Activated naive CD8-positive, alpha-beta T cell treated with anti-CD3 and anti-CD28 coated beads, Interleukin-2, amount 50 U/mL, for 24 hours (primary cell): ENCODE measurements around the gene SLC39A3.
A peak's percentile ranks its signal among the peaks of the same experiment; 100 is the strongest.

ENCODE experiments used
- ATAC-seq: fragments of 150-1000 bp; cut with Tn5 transposase; one replicate; pipeline ENCODE4 v1.10.0; 2021
- DNase-seq: peaks from one replicate; pipeline ENCODE4 v3.0.0; 2021
- H3K27ac Mint-ChIP-seq: one replicate; pipeline ENCODE4 v1.8.0; 2021; ENCODE audit warnings: mild to moderate bottlenecking, mixed read lengths
- H3K27me3 Mint-ChIP-seq: one replicate; pipeline ENCODE4 v1.8.0; 2021; ENCODE audit warnings: mixed read lengths
- H3K36me3 Mint-ChIP-seq: one replicate; pipeline ENCODE4 v1.8.0; 2021; ENCODE audit warnings: low read depth, mixed read lengths
- H3K4me1 Mint-ChIP-seq: one replicate; pipeline ENCODE4 v1.8.0; 2021; ENCODE audit warnings: mixed read lengths
- H3K4me3 Mint-ChIP-seq: one replicate; pipeline ENCODE4 v1.8.0; 2021; ENCODE audit warnings: mild to moderate bottlenecking, moderate library complexity, mixed read lengths
- H3K9me3 Mint-ChIP-seq: one replicate; pipeline ENCODE4 v1.8.0; 2021; ENCODE audit warnings: mixed read lengths

The SLC39A3 gene

DNA sequence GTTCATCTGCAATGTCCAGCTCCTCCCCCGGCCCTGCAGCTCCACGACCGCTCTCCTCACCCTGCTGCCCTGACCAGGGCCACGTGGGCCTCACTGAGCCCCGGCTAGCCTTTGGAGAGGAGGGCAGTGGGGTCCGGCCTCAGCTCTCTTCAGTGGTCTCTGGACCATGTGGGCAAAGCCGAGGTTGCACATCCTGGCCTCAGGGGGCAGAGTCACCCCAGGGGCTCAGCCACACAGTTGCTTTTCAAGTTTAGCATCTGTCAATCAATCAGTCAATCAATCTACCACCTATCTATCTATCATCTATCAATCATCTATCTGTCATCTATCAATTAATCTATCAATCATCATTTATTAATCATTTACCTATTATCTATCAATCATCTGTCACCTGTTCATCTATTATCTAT is 15.7 kb downstream of the SLC39A3 start:
- Mint-ChIP-seq H3K36me3 (no peaks in the 10 kb centered on the region), H3K9me3 (no peaks in the 10 kb centered on the region), H3K27ac (no peak overlapping the region), H3K4me3 (no peak overlapping the region), H3K4me1 (peaks cover 8% of the 10 kb centered on the region), H3K27me3 (peaks cover 21% of the 10 kb centered on the region)
- ATAC-seq (no peak), DNase-seq (no peak)

DNA sequence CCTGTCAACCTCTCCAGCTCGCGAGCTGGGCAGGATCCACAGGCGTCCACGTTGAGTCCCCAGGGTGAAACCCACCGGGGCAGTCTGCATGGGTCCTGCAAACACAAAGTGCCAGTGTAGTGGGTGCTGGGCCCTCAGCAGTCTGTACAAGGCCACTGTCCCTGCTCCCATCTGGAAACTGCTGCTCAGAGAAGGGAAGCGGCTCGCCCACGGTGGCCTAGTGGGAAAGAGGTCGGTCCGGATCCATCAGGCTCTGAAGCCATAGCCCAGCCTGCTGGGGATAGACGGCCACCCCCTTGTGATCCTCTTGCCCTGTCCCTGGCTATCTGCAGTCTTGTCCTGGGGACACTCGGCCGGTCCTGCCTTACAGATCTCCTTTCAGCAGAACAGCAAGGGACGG is 16.1 kb downstream of the SLC39A3 start:
- Mint-ChIP-seq H3K27me3 (peaks cover 24% of the 10 kb centered on the region), H3K4me1 (peaks cover 8% of the 10 kb centered on the region), H3K27ac (no peak overlapping the region), H3K9me3 (no peaks in the 10 kb centered on the region), H3K36me3 (no peaks in the 10 kb centered on the region), H3K4me3 (no peak overlapping the region)
- no peak for ATAC-seq
- DNase-seq, result no peak

DNA sequence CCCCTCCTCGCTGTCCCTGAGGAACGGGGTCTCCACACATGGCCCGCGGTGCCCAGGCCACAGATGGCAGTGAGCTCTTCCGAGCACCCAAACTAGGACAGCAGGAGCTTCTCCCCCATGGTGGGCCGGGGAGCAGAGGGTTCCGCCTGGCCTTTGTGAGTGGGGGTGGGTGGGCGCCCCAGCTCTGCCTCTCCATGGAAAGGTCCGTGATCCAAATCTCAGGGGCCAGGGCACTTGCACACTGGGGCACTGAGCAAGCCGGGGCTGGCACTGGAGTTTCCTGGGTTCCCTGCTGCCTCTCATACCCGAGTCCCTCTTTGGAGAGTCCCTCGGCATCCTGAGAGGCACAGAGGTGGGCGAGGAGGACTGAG is 16.5 kb downstream of the SLC39A3 start:
- no peak for ATAC-seq
- H3K27me3 Mint-ChIP-seq, result peaks cover 24% of the 10 kb centered on the region
- H3K4me1 Mint-ChIP-seq, result peaks cover 8% of the 10 kb centered on the region
- H3K27ac Mint-ChIP-seq, result no peak overlapping the region
- no peak for DNase-seq
- no peaks in the 10 kb centered on the region for H3K9me3 Mint-ChIP-seq
- H3K4me3 Mint-ChIP-seq, result no peak overlapping the region
- no peaks in the 10 kb centered on the region for H3K36me3 Mint-ChIP-seq

DNA sequence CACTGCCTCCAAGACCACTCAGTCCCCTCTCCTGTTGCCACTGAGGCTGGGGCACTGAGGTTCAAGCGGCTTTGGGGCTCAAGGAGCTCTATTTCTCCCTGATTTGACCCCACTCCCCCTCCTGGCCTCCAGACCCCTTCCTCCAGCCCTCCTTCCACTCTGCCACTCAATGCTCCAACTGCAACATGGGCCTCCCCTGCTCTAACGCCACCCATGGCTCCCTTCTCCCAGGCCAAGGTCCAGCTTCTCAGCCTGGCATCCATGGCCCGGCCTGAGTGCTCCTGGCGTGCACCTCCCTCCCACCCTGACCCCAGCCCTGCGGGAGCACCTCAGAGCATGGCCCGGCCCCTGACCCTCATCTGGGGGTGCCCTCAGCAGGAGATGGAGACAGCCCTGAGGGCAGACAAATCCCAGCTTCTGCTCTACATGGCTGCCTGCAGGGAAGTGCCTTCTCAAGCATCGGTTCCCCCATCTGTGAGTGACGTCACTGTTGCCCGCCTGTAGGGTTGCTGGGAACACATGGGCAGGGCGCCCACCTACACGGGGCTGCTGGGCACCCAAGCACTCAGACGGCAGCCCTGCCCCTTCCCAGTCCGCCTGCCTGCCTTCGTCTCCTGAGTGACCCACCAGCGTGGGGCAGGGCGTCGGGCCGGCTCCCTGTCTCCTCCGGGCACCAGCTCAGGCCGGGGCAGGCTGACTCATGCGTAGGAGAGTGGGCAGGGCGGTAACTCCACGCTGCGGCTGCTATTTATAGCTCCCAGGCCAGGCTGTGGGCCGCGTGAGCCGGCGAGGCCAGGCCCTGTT is 17.1 kb downstream of the SLC39A3 start:
- Mint-ChIP-seq H3K9me3 (no peaks in the 10 kb centered on the region), H3K27ac (no peak overlapping the region), H3K4me1 (peaks cover 8% of the 10 kb centered on the region), H3K27me3 (peaks cover 24% of the 10 kb centered on the region), H3K36me3 (no peaks in the 10 kb centered on the region), H3K4me3 (no peak overlapping the region)
- DNase-seq, result no peak
- no peak for ATAC-seq

DNA sequence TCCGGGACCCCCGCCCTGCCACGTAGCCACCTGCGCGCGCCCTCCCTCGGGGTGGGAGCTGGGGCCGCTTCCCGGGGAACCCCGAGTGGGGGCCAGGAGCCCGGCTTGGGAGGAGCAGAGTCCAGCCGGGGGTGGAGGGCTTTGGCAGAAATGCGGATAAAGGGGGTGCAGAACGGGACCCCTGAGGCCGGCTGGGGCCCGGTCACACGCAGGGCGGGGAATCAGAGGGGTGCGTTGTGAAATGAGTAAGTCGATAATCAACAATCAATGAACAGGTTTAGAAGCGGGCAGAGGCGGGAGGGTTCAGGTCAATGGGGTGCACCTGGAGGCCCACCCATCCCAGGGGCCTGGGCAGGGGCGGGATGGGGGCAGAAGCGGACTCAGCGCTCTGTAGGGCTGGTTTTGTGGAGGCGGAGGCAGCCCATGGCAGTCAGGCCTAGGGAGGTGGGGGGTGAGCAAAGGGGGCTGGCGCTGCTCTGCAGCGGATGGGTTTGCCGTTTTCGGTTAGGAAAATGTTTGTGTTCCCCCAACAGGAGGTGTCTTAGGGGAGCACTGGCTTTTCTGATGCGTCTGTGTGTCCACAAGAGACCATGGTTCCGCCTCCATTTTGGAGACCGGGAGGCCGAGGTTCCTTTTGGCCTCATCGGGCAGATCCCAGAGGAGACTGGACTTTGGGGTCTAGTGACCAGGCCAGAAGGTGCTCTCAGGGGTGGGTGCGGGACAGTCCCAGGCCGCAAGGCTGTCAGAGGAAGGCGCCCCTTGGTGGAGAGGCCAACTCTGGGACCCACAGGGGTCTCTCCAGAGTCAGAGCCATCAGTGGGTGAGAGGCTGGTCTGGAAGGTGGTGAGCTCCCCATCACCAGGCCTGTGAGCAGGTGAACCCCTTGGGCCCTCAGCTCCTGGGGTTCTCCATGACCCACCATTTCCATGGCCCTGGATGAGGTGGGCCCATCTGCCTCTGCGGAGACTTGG is 18.0 kb downstream of the SLC39A3 start:
- H3K27ac Mint-ChIP-seq, result no peak overlapping the region
- DNase-seq (no peak), ATAC-seq (no peak)
- no peaks in the 10 kb centered on the region for H3K36me3 Mint-ChIP-seq
- H3K4me3 Mint-ChIP-seq, result peak overlapping the region; percentile 45
- H3K27me3 Mint-ChIP-seq, result peaks cover 22% of the 10 kb centered on the region
- peaks cover 4% of the 10 kb centered on the region for H3K4me1 Mint-ChIP-seq
- no peaks in the 10 kb centered on the region for H3K9me3 Mint-ChIP-seq

DNA sequence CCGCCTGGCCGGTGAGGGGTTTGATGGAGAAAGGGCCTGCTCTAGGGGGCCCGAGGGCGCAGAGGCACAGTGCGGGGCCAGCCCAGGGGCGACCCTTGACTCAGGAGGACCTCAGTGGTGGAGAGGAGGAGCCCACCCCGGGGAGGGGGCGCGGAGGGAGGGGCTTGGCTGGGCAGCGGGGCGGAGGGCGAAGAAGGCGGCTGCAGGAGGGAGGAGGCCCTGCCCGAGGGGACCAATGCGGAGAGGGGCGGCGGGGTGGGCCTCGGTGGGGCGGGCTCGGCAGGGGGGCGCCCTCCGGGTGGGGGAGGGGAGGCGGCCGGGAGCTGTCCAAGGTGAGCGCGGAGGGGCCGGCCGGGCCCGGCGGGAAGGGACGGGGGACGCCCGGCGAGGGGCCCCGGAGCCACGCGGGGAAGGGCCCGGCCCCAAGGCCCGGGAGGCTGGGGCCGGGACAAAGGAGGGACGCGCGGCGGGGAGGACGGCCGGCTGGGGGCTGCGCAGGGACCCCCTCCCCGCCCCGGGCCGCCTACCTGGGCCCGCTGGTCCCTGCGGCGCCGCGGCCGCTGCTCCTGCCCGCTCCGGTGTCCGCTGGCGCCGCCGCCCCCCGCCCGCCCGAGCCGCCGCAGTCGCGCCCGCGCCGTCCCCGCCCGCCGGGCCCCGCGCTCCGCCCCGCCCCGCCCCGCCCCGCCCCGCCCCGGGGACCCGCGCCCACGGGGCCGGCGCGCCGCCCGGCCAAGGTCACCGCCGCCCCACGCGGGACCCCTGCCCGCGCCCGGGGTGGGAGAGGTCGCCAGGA is 18.8 kb downstream of the SLC39A3 start, which contains the start of gene DIRAS1:
DIRAS1 (minus strand) TSS at position 596 of the 793 bp plus-strand sequence. CDS start 3,566 bp downstream, outside the sequence.
- Mint-ChIP-seq H3K4me3 (peak within 1 kb of the TSS; percentile 45), H3K4me1 (peaks cover 4% of the 10 kb centered on the region), H3K36me3 (no peaks in the 10 kb centered on the region), H3K27me3 (peaks cover 22% of the 10 kb centered on the region), H3K27ac (no peak within 1 kb of the TSS), H3K9me3 (no peaks in the 10 kb centered on the region)
- ATAC-seq (no peak), DNase-seq (no peak)

DNA sequence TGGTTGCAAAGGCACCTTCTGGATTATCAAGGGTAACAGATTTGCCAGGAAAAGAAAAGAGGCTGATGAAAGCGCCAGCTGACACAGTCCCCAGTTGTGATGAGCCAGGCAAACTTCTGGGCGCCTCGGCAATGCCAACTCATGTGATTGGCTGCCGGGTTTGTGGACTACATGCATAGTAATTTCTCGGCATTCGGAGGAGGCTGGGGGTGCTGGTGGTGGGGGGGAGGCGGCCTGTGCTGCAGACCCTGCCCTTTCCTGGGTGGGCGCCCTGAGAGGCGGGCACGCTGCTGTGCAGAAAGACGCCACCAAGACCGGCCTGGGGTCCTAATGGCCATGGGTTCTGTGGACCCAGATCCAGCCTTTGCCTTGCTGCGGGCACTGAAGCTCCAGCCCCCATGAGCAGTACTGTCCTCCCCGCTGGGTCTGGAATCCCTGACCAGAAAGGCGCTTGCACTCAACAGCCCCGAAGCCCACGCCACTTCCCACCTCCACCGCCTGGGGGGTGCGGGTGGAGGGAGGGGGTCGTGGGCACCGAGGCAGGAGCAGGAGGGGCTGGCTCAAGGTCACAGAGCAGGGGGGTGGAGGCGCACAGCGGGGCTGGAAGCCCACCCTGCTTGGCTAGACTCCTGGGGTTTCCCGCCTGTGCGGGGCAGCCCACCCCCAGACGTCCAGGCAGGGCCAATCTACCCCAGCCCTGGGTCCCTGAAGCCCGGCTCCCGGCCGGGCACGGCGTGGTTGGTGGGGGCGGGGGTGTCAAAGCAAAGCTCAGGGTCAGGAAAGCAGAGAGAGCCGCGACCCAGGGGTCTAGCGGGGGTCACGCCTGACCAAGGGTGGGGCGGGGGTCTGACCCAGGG is 19.7 kb downstream of the SLC39A3 start:
- H3K4me3 Mint-ChIP-seq, result peak overlapping the region; percentile 42
- no peak overlapping the region for H3K27ac Mint-ChIP-seq
- H3K36me3 Mint-ChIP-seq, result peaks cover 3% of the 10 kb centered on the region
- peaks cover 8% of the 10 kb centered on the region for H3K9me3 Mint-ChIP-seq
- ATAC-seq (no peak), DNase-seq (no peak)
- peaks cover 4% of the 10 kb centered on the region for H3K4me1 Mint-ChIP-seq
- peaks cover 24% of the 10 kb centered on the region for H3K27me3 Mint-ChIP-seq

DNA sequence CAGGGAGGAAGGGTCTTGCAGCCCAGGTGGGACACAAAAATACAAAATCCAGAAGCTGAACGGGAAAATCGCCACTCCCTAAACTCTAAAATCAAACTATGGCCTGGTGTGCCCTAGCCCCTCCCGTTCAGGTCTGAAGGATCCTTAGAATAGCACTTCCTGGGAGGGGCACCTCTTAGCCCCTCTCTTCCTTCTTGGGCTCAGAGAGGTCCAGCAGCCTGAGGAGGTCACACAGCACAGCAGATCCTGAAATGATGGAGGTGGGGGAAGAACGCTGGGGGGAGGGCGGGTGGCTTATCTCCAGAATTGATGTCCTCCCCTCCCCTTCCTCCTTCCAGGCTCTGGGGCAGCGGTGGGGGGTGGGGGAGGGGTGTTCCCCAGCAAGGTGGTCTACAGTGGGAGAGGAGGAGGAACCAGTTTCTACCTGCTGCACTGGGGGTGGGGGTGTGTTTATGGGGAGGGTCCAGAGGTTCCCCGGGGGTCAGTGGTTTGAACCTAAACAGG is 20.5 kb downstream of the SLC39A3 start:
- no peak overlapping the region for H3K27ac Mint-ChIP-seq

DNA sequence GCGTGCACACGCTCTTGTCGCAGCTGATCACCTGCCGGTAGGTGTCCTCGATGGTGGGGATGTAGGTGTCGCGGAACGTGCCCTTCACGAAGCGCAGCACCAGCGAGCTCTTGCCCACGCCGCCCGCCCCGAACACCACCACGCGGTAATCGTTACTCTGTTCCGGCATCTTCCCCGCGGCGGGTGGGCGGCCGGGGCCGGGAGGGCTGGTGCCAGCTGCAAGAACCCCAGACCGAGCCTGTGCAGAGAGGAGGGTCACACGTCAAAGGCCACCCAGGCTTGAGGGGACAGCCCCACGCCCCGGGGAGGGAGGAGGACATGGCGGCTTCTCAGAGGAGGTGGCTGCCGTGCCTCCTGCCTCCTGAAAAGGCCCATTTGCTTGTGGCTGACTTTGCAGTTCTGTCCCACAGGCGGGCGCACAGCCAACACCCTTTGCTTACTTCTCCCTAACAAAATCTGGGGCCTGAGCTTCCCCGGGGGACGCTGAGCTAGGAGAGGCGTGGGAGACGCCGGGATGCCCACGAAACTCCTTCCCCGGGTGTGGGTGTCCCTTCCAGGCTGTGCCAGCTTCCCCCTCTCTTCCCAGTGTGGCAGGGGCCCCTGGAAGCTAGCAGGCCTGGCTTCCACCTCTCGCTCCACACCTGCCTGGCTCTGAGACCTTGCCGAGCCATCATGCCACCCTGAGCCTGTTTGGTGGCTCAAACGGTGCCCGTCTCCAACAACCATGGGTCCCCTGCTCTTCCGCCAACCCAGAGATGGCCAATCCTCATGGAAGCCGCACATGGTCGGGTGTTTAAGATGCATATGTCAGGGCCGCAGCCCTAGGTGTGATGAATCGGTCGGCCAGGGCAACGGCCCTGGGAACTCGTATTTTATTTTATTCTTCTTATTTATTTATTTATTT is 21.9 kb downstream of the SLC39A3 start:
- Mint-ChIP-seq H3K4me1 (peaks cover 4% of the 10 kb centered on the region), H3K9me3 (peaks cover 10% of the 10 kb centered on the region), H3K27me3 (peaks cover 20% of the 10 kb centered on the region), H3K36me3 (peaks cover 3% of the 10 kb centered on the region), H3K27ac (no peak overlapping the region), H3K4me3 (no peak overlapping the region)
- DNase-seq (no peak), ATAC-seq (no peak)

More for the DNA sequence above, 20.5 kb downstream of the SLC39A3 start:
- DNase-seq (no peak), ATAC-seq (no peak)
- Mint-ChIP-seq H3K4me1 (peaks cover 4% of the 10 kb centered on the region), H3K4me3 (no peak overlapping the region), H3K27me3 (peaks cover 22% of the 10 kb centered on the region), H3K36me3 (peaks cover 3% of the 10 kb centered on the region), H3K9me3 (peaks cover 10% of the 10 kb centered on the region)

DNA sequence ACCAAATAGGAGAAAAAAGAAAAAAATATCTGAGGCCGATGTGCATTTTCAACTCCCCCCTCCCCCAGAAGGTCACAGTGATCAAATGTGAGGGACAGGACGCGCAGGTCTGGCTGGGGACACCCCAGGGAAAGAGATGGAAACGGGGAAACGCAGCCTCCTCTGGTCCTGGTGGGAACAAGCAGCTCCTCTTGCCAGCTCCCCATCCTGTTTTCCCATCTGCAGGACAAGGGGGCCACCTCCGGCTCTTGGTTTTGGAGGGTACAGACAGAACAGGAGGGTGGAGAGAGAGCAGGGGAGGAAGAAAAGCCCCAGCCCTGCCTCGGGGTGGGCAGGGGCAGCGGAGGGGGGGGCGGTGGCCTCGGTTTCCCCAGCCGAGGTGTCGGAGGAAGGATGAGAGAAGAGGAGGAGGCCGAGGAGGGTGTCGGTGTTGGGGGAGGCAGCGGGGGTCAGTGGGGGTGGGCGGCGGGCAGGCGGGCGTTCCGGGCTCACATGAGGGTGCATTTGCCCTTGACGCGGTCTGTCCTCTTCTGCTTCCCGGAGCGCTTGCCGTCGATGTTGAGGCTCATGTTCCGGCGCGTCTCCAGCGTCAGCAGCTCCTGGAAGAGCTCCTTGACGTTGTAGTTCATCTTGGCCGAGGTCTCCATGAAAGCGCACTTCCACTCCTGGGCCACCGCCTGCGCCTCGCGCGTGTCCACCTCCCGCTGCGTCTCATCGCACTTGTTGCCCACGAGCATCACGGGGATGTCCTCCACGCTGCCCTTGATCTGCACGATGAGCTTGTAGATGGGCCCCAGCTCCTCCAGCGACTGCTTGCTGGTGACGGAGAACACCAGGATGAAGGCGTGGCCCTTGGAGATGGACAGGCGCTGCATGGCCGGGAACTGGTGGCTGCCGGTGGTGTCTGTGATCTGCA is 22.8 kb downstream of the SLC39A3 start:
- H3K27me3 Mint-ChIP-seq, result peaks cover 16% of the 10 kb centered on the region
- H3K4me3 Mint-ChIP-seq, result no peak overlapping the region
- DNase-seq (no peak), ATAC-seq (no peak)
- H3K36me3 Mint-ChIP-seq, result peaks cover 3% of the 10 kb centered on the region
- H3K4me1 Mint-ChIP-seq, result peaks cover 5% of the 10 kb centered on the region
- H3K27ac Mint-ChIP-seq, result no peak overlapping the region
- H3K9me3 Mint-ChIP-seq, result peaks cover 10% of the 10 kb centered on the region

DNA sequence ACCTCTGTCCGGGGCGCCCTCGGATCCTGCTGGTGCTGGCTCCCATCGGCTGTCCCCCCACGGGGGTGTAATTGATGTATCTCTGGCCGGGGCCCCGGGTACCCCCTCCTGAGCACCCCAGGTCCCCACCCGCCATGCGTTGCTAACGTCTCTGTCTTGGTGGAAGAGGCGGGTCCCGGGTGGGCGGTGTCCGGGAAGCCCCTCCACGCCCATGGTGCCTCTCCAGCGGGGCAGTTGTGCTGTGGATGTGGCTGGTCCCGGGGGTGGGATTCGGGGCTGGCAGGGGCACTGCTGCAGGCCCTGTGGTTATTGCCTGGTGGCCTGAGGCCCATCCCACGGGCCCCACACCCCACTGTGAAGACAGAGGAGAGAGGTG is 23.6 kb downstream of the SLC39A3 start:
- Mint-ChIP-seq H3K27me3 (peaks cover 11% of the 10 kb centered on the region), H3K9me3 (peaks cover 10% of the 10 kb centered on the region), H3K4me3 (no peak overlapping the region), H3K36me3 (peaks cover 3% of the 10 kb centered on the region), H3K27ac (no peak overlapping the region), H3K4me1 (peaks cover 10% of the 10 kb centered on the region)
- DNase-seq, result no peak
- ATAC-seq, result no peak
